Measurements from ENCODE around the gene CRIP1. TPM values are rescaled to one million over a fixed set of nuclear protein-coding genes. Genes with fewer than 3 reads are reported as not detected.

Gene CRIP1
- polyA plus RNA-seq, 1 experiment = 0.74 TPM

DNA sequence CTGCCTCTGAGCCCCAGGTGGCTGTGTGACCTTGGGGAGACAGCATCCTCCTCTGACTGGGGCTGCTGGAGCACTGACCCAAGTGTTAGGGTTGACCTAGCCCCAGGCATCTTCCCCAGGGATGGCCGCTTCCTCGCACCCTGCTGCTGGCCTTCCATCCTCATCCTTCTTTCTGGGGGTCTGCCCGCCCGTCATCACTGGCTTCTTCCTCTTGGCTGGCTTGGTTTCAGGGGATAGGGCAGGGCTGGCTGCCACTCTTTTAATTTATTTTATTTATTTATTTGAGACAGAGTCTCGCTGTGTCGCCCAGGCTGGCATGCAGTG lies 7.9 kb downstream of the CRIP1 start:
- no peak for TF ChIP-seq CTCF (IDR thresholded peaks at IDR 0.05; ENCODE audit: low read depth, low read length)
- no peak overlapping the region for H3K4me3 ChIP-seq (ENCODE audit: low read depth, low read length)
- no peak for DNase-seq (ENCODE audit: low read depth, low spot score)
- H3K9me3 ChIP-seq (ENCODE audit: control insufficient read depth, insufficient read depth, low read length) = no peaks in the 10 kb centered on the region; the same call in 1 of the 2 replicates
- POLR2A ChIA-PET = no interaction called here
- CTCF ChIA-PET = no interaction called here
- no peaks in the 10 kb centered on the region for H3K27me3 ChIP-seq (ENCODE audit: control insufficient read depth, insufficient read depth, low read length)
- no peak overlapping the region for H3K27ac ChIP-seq (ENCODE audit: low read depth, low read length)

DNA sequence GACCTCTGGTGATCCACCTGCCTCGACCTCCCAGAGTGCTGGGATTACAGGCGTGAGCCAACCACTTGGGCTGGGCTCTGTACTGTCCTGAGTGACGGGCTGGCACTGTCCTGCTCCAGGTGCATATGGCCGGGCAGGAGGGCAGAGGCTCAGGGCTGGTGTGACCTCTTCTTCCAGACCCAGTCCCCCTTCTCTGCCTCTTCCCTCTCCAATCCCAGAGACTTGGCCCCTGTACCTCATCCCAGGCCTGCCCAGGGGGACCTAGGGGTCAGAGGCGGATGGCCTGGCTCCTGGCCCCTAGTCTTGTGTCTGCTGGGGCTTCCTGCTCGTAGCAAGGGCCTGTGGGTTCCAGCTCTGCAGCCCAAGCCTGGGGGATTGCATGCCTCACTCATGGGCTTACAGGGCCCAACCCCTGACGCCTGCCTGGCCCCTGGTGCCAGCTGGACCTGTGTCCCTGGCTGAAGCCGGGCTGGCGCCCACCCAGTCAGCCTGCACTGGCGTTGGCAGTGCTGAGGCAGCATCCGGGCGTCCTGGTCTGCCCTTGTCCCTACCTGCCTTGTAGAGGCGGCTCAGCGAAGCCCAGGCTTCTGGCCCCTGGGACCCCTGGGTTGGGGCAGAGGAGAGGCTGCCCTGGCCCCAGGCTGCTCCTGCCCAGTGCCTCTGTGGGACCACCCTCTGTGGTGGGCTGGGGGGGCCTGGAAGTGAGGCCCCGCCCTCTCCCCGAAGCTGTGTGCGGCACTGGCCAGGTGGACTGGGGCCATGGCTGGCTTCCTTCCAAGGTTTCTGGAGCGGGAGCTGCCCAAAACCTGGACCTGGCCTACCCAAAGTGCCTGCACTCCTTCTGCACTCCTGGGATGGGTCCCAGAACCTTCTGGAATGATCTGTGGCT lies 8.7 kb downstream of the CRIP1 start:
- CTCF ChIA-PET = no interaction called here

DNA sequence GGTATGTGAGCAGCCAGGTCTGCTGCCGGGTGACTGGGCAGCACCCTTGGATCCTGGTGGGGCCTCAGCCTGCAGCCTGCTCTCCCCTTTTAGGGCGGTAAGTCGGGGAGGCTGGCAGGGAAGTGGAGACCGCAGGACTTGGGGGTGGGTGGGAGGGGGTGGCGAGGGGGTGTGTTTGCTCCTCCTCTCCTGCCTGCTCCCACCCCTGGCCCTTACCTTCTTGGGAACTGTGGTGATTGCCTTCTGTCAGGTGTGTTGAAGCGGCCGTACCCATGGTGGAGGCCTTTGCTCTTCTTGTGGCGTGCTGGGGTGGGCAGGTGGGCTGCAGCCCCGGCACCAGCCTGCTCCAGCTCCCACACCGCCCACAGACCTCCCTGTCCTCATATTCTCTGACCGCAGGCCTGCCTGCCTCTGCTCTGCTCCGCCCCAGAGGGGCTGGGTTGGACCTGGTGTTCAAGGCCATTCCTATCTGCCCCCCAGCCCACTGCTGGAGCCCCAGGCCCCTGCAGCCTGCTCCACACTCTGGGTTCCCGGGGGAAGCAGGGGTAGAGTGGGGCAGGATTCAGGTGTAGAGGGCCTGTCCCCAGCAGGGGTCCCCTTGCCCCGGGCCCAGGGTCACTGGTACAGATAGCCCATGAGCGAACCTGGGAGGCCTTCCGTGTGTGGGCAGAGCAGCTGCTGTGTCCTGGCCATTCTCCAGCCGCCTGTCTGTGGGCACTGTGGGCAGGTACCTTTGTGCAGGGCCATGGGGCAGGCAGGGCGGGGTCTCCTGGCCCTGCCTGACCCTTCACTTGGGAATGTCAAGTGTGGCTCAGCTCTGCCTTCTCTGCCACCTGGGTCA lies 9.5 kb downstream of the CRIP1 start:
- Histone ChIP-seq H3K9me3 (ENCODE audit: control insufficient read depth, insufficient read depth, low read length) (no peaks in the 10 kb centered on the region; the same call in 1 of the 2 replicates), H3K27me3 (ENCODE audit: control insufficient read depth, insufficient read depth, low read length) (no peaks in the 10 kb centered on the region), H3K27ac (ENCODE audit: low read depth, low read length) (no peak overlapping the region), H3K4me3 (ENCODE audit: low read depth, low read length) (no peak overlapping the region)
- POLR2A ChIA-PET = no interaction called here
- no peak for DNase-seq (ENCODE audit: low read depth, low spot score)
- CTCF ChIA-PET = no interaction called here
- TF ChIP-seq CTCF (IDR thresholded peaks at IDR 0.05; ENCODE audit: low read depth, low read length) = no peak

More for the DNA sequence above, 8.7 kb downstream of the CRIP1 start:
- DNase-seq (ENCODE audit: low read depth, low spot score) = no peak
- no peak for TF ChIP-seq CTCF (IDR thresholded peaks at IDR 0.05; ENCODE audit: low read depth, low read length)
- POLR2A ChIA-PET = no interaction called here
- no peaks in the 10 kb centered on the region; the same call in 1 of the 2 replicates for H3K9me3 ChIP-seq (ENCODE audit: control insufficient read depth, insufficient read depth, low read length)
- no peaks in the 10 kb centered on the region for H3K27me3 ChIP-seq (ENCODE audit: control insufficient read depth, insufficient read depth, low read length)
- no peak overlapping the region for H3K27ac ChIP-seq (ENCODE audit: low read depth, low read length)
- H3K4me3 ChIP-seq (ENCODE audit: low read depth, low read length) = no peak overlapping the region

DNA sequence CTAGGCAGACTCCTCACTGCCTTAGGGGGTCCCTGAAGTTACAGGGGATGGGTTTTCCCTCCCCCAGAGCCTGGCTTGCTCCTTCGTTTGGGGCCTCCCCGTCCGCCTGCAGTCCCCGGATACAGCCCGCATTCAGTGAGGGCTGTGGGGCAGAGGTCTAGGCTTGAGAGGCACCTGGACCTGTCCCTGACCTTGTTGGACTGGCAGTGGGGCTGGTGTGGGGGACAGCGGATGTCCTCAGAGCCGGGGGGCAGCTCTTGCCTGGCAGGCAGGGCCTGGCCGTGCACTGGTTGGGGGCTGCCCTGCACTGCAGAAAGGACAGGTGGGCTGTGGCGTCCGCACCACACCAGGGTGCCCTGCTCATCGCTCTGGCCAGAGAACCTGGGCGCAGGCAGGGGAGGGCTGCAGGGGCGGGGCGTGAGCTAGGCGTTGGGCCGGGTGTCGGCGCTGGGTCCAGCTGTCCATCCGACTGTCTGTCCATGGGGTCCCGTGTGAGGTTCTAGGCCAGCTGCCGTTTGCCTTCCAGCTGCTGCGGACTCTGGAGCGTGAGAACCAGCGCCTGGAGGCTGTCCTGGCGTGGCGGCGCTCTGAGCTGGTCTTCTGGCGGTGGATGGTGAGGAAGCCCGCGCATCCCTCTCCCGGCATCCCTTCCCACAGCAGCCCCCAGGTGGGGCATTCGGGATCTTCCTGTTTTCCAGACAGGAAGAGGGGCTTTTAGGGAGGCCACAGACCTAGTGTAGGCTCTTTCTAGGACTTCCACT lies 10.3 kb downstream of the CRIP1 start:
- H3K27ac ChIP-seq (ENCODE audit: low read depth, low read length) = no peak overlapping the region
- H3K9me3 ChIP-seq (ENCODE audit: control insufficient read depth, insufficient read depth, low read length) = no peaks in the 10 kb centered on the region; the same call in 1 of the 2 replicates
- POLR2A ChIA-PET = no interaction called here
- CTCF ChIA-PET = no interaction called here
- H3K4me3 ChIP-seq (ENCODE audit: low read depth, low read length) = no peak overlapping the region
- H3K27me3 ChIP-seq (ENCODE audit: control insufficient read depth, insufficient read depth, low read length) = no peaks in the 10 kb centered on the region
- no peak for TF ChIP-seq CTCF (IDR thresholded peaks at IDR 0.05; ENCODE audit: low read depth, low read length)
- DNase-seq (ENCODE audit: low read depth, low spot score) = no peak
